Measurements from ENCODE around the gene CDK12.
"Not testable (repeated sequence)": the region's sequence is repeated elsewhere in the genome, so short reads cannot be mapped to it uniquely, and the experiment has no call there.

CDK12 gene

DNA sequence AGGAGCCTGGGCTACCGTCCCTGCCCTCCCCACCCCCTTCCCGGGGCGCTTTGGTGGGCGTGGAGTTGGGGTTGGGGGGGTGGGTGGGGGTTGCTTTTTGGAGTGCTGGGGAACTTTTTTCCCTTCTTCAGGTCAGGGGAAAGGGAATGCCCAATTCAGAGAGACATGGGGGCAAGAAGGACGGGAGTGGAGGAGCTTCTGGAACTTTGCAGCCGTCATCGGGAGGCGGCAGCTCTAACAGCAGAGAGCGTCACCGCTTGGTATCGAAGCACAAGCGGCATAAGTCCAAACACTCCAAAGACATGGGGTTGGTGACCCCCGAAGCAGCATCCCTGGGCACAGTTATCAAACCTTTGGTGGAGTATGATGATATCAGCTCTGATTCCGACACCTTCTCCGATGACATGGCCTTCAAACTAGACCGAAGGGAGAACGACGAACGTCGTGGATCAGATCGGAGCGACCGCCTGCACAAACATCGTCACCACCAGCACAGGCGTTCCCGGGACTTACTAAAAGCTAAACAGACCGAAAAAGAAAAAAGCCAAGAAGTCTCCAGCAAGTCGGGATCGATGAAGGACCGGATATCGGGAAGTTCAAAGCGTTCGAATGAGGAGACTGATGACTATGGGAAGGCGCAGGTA, 762 bp downstream of the CDK12 start:
- H3K9me3 ChIP-seq (ENCODE audit: control insufficient read depth, low read length), result no peaks in the 10 kb centered on the region
- H3K4me1 ChIP-seq (ENCODE audit: control insufficient read depth, insufficient read depth, low read length, poor library complexity, severe bottlenecking), result peaks cover 16% of the 10 kb centered on the region
- H3K27me3 ChIP-seq (replicated peaks; ENCODE audit: control insufficient read depth, insufficient read depth, low read length, poor library complexity, severe bottlenecking), result no peaks in the 10 kb centered on the region
- peaks cover 4% of the 10 kb centered on the region for H3K36me3 ChIP-seq (ENCODE audit: control insufficient read depth, insufficient read depth, low read length)
- H3K27ac ChIP-seq (ENCODE audit: insufficient read depth, low read length, poor library complexity, severe bottlenecking), result peak overlapping the region; percentile 91
- no peak for DNase-seq
- peak overlapping the region; percentile 88 for H3K4me3 ChIP-seq (ENCODE audit: insufficient read depth, low read depth, low read length, poor library complexity, severe bottlenecking)

DNA sequence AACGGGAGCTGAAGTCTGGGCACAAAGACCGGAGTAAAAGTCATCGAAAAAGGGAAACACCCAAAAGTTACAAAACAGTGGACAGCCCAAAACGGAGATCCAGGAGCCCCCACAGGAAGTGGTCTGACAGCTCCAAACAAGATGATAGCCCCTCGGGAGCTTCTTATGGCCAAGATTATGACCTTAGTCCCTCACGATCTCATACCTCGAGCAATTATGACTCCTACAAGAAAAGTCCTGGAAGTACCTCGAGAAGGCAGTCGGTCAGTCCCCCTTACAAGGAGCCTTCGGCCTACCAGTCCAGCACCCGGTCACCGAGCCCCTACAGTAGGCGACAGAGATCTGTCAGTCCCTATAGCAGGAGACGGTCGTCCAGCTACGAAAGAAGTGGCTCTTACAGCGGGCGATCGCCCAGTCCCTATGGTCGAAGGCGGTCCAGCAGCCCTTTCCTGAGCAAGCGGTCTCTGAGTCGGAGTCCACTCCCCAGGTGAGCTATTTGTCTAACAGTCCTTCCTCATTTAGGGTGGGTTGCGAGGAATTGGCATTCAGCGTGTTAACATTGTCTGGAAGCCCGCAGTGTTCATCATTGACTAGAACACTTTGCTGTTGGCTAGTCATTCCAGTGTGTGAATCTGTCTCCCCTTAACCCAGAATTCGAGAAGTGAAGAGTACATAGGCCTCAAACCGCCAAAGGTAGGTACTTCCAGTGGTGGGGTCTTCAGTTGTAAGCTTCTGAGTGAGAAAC, 1.5 kb downstream of the CDK12 start:
- peaks cover 16% of the 10 kb centered on the region for H3K4me1 ChIP-seq (ENCODE audit: control insufficient read depth, insufficient read depth, low read length, poor library complexity, severe bottlenecking)
- no peaks in the 10 kb centered on the region for H3K9me3 ChIP-seq (ENCODE audit: control insufficient read depth, low read length)
- no peak for DNase-seq
- H3K27ac ChIP-seq (ENCODE audit: insufficient read depth, low read length, poor library complexity, severe bottlenecking), result peak overlapping the region; percentile 91
- H3K4me3 ChIP-seq (ENCODE audit: insufficient read depth, low read depth, low read length, poor library complexity, severe bottlenecking), result peak overlapping the region; percentile 88
- H3K36me3 ChIP-seq (ENCODE audit: control insufficient read depth, insufficient read depth, low read length), result peaks cover 4% of the 10 kb centered on the region
- H3K27me3 ChIP-seq (replicated peaks; ENCODE audit: control insufficient read depth, insufficient read depth, low read length, poor library complexity, severe bottlenecking), result no peaks in the 10 kb centered on the region

DNA sequence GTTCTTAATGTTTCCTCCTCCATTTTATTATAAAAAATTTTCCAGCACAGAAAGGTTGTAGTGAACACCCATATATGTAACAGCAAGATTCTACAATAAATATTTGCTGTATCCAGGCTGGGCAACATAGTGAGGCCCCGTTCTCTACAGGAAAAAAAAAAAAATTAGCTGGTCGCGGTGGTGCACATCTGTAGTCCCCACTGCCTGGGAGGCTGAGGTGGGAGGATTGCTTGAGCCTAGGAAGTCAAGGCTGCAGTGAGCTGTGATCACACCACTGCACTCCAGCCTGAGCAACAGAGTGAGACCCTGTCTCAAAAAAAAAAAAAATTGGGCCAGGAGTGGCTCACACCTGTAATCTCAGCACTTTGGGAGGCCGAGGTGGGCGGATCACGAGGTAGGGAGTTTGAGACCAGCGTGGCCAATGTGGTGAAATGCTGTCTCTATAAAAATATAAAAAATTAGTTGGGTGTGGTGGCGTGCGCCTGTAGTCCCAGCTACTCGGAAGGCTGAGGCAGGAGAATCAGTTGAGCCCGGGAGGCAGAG, 3.4 kb downstream of the CDK12 start:
- H3K4me1 ChIP-seq (ENCODE audit: control insufficient read depth, insufficient read depth, low read length, poor library complexity, severe bottlenecking), result peaks cover 16% of the 10 kb centered on the region
- not testable (repeated sequence) for H3K9me3 ChIP-seq (ENCODE audit: control insufficient read depth, low read length); H3K27ac ChIP-seq (ENCODE audit: insufficient read depth, low read length, poor library complexity, severe bottlenecking); DNase-seq; H3K36me3 ChIP-seq (ENCODE audit: control insufficient read depth, insufficient read depth, low read length); H3K27me3 ChIP-seq (replicated peaks; ENCODE audit: control insufficient read depth, insufficient read depth, low read length, poor library complexity, severe bottlenecking)
- H3K4me3 ChIP-seq (ENCODE audit: insufficient read depth, low read depth, low read length, poor library complexity, severe bottlenecking), result peak overlapping the region; percentile 88

GRCh38 chr17:39468610-39469009, 7.3 kb downstream of the CDK12 start:
- not testable (repeated sequence) for H3K4me3 ChIP-seq (ENCODE audit: insufficient read depth, low read depth, low read length, poor library complexity, severe bottlenecking); H3K27ac ChIP-seq (ENCODE audit: insufficient read depth, low read length, poor library complexity, severe bottlenecking); H3K27me3 ChIP-seq (replicated peaks; ENCODE audit: control insufficient read depth, insufficient read depth, low read length, poor library complexity, severe bottlenecking); H3K9me3 ChIP-seq (ENCODE audit: control insufficient read depth, low read length); DNase-seq
- H3K4me1 ChIP-seq (ENCODE audit: control insufficient read depth, insufficient read depth, low read length, poor library complexity, severe bottlenecking), result peaks cover 16% of the 10 kb centered on the region
- peaks cover 27% of the 10 kb centered on the region for H3K36me3 ChIP-seq (ENCODE audit: control insufficient read depth, insufficient read depth, low read length)

- Histone ChIP-seq H3K36me3 (ENCODE audit: control insufficient read depth, insufficient read depth, low read length) (peaks cover 28% of the 10 kb centered on the region), H3K9me3 (ENCODE audit: control insufficient read depth, low read length) (no peaks in the 10 kb centered on the region), H3K27ac (ENCODE audit: insufficient read depth, low read length, poor library complexity, severe bottlenecking) (no peak overlapping the region)
These were observed 12.0 kb downstream of the CDK12 start for GRCh38 chr17:39473310-39473709.

GRCh38 chr17:39479631-39480030, 18.3 kb downstream of the CDK12 start:
- H3K9me3 ChIP-seq (ENCODE audit: control insufficient read depth, low read length); H3K27me3 ChIP-seq (replicated peaks; ENCODE audit: control insufficient read depth, insufficient read depth, low read length, poor library complexity, severe bottlenecking); H3K27ac ChIP-seq (ENCODE audit: insufficient read depth, low read length, poor library complexity, severe bottlenecking); H3K4me1 ChIP-seq (ENCODE audit: control insufficient read depth, insufficient read depth, low read length, poor library complexity, severe bottlenecking); H3K36me3 ChIP-seq (ENCODE audit: control insufficient read depth, insufficient read depth, low read length); H3K4me3 ChIP-seq (ENCODE audit: insufficient read depth, low read depth, low read length, poor library complexity, severe bottlenecking); DNase-seq: not testable (repeated sequence)

More at GRCh38 chr17:39473310-39473709, 12.0 kb downstream of the CDK12 start:
- H3K27me3 ChIP-seq (replicated peaks; ENCODE audit: control insufficient read depth, insufficient read depth, low read length, poor library complexity, severe bottlenecking), result no peaks in the 10 kb centered on the region
- no peaks in the 10 kb centered on the region for H3K4me1 ChIP-seq (ENCODE audit: control insufficient read depth, insufficient read depth, low read length, poor library complexity, severe bottlenecking)
- H3K4me3 ChIP-seq (ENCODE audit: insufficient read depth, low read depth, low read length, poor library complexity, severe bottlenecking), result no peak overlapping the region
- DNase-seq, result no peak

GRCh38 chr17:39483506-39483905, 22.2 kb downstream of the CDK12 start:
- H3K27ac ChIP-seq (ENCODE audit: insufficient read depth, low read length, poor library complexity, severe bottlenecking), result no peak overlapping the region
- DNase-seq, result no peak
- no peak overlapping the region for H3K4me3 ChIP-seq (ENCODE audit: insufficient read depth, low read depth, low read length, poor library complexity, severe bottlenecking)
- H3K27me3 ChIP-seq (replicated peaks; ENCODE audit: control insufficient read depth, insufficient read depth, low read length, poor library complexity, severe bottlenecking), result no peaks in the 10 kb centered on the region
- no peaks in the 10 kb centered on the region for H3K9me3 ChIP-seq (ENCODE audit: control insufficient read depth, low read length)
- H3K36me3 ChIP-seq (ENCODE audit: control insufficient read depth, insufficient read depth, low read length), result peaks cover 5% of the 10 kb centered on the region
- H3K4me1 ChIP-seq (ENCODE audit: control insufficient read depth, insufficient read depth, low read length, poor library complexity, severe bottlenecking), result no peaks in the 10 kb centered on the region

- H3K36me3 ChIP-seq (ENCODE audit: control insufficient read depth, insufficient read depth, low read length), result peaks cover 5% of the 10 kb centered on the region
- H3K4me1 ChIP-seq (ENCODE audit: control insufficient read depth, insufficient read depth, low read length, poor library complexity, severe bottlenecking), result no peaks in the 10 kb centered on the region
These were observed 22.9 kb downstream of the CDK12 start for GRCh38 chr17:39484178-39484577.

GRCh38 chr17:39485555-39485954, 24.3 kb downstream of the CDK12 start:
- DNase-seq, result no peak
- Histone ChIP-seq H3K27ac (ENCODE audit: insufficient read depth, low read length, poor library complexity, severe bottlenecking) (no peak overlapping the region), H3K27me3 (replicated peaks; ENCODE audit: control insufficient read depth, insufficient read depth, low read length, poor library complexity, severe bottlenecking) (no peaks in the 10 kb centered on the region), H3K4me1 (ENCODE audit: control insufficient read depth, insufficient read depth, low read length, poor library complexity, severe bottlenecking) (no peaks in the 10 kb centered on the region), H3K4me3 (ENCODE audit: insufficient read depth, low read depth, low read length, poor library complexity, severe bottlenecking) (no peak overlapping the region), H3K9me3 (ENCODE audit: control insufficient read depth, low read length) (no peaks in the 10 kb centered on the region), H3K36me3 (ENCODE audit: control insufficient read depth, insufficient read depth, low read length) (peaks cover 8% of the 10 kb centered on the region)

More at GRCh38 chr17:39484178-39484577, 22.9 kb downstream of the CDK12 start:
- Histone ChIP-seq H3K9me3 (ENCODE audit: control insufficient read depth, low read length) (no peaks in the 10 kb centered on the region), H3K27me3 (replicated peaks; ENCODE audit: control insufficient read depth, insufficient read depth, low read length, poor library complexity, severe bottlenecking) (no peaks in the 10 kb centered on the region), H3K4me3 (ENCODE audit: insufficient read depth, low read depth, low read length, poor library complexity, severe bottlenecking) (no peak overlapping the region), H3K27ac (ENCODE audit: insufficient read depth, low read length, poor library complexity, severe bottlenecking) (no peak overlapping the region)
- no peak for DNase-seq

GRCh38 chr17:39486242-39486641, 25.0 kb downstream of the CDK12 start:
- H3K9me3 ChIP-seq (ENCODE audit: control insufficient read depth, low read length), result no peaks in the 10 kb centered on the region
- H3K4me3 ChIP-seq (ENCODE audit: insufficient read depth, low read depth, low read length, poor library complexity, severe bottlenecking), result no peak overlapping the region
- no peaks in the 10 kb centered on the region for H3K4me1 ChIP-seq (ENCODE audit: control insufficient read depth, insufficient read depth, low read length, poor library complexity, severe bottlenecking)
- no peaks in the 10 kb centered on the region for H3K27me3 ChIP-seq (replicated peaks; ENCODE audit: control insufficient read depth, insufficient read depth, low read length, poor library complexity, severe bottlenecking)
- H3K36me3 ChIP-seq (ENCODE audit: control insufficient read depth, insufficient read depth, low read length), result peaks cover 14% of the 10 kb centered on the region
- H3K27ac ChIP-seq (ENCODE audit: insufficient read depth, low read length, poor library complexity, severe bottlenecking), result no peak overlapping the region
- DNase-seq, result no peak
